B cell (primary cell): ENCODE measurements around the gene MAP4K1. TPM values are rescaled to one million over a fixed set of nuclear protein-coding genes. Genes with fewer than 3 reads are reported as not detected.

Experiments
- ATAC-seq: fragments of 200-7000 bp; cut with Tn5 transposase; one replicate; pipeline ENCODE4 v1.10.0; 2021; ENCODE audit warnings: low read depth, mild to moderate bottlenecking, moderate number of reproducible peaks, moderate library complexity
- CTCF ChIA-PET: fragments of 350-600 bp; sonication (Branson Sonifier 250); formaldehyde crosslinking; loops from one replicate; lab custom pipeline; 2021; ENCODE audit warnings: antibody characterized with exemption, inconsistent platforms; lab: Charles Lee
- POLR2A ChIA-PET: fragments of 350-600 bp; sonication (Branson Sonifier 250); formaldehyde crosslinking; loops from one replicate; lab custom pipeline; 2021; ENCODE audit warnings: antibody characterized with exemption; lab: Charles Lee
- DNase-seq: peaks from one replicate; pipeline ENCODE4 v3.0.0; 2013
- H2AFZ ChIP-seq: 2 replicates; pipeline ENCODE4 v1.6.1; 2012; ENCODE audit warnings: mild to moderate bottlenecking, low read depth, low read length; ENCODE audit not compliant: insufficient read depth, poor library complexity, severe bottlenecking
- H3K27ac ChIP-seq, 2 donors: 1 replicate in 1 of 2; 2 replicates in 1 of 2; pipeline ENCODE4 v1.5.1; 2012 to 2013; ENCODE audit warnings: low read length in 2 of 2, mild to moderate bottlenecking in 2 of 2, moderate library complexity in 1 of 2
- H3K27me3 ChIP-seq, 4 experiments: fragments of 200-600 bp in 1 of 4; sonication (generic) in 1 of 4; replicated peaks in 1 of 4; 1 replicate in 2 of 4; 2 replicates in 2 of 4; pipeline versions ENCODE4 v1.6.1 to v1.7.0; 2013 to 2016; ENCODE audit warnings: low read length in 3 of 4, mild to moderate bottlenecking in 2 of 4, mixed read lengths in 1 of 4, moderate library complexity in 1 of 4; ENCODE audit not compliant: insufficient read depth in 4 of 4, control insufficient read depth in 3 of 4; ENCODE audit errors: control extremely low read depth in 1 of 4
- H3K36me3 ChIP-seq, 2 experiments: replicated peaks in 1 of 2; 1 replicate in 1 of 2; 2 replicates in 1 of 2; pipeline versions ENCODE4 v1.6.1 to v1.7.1; 2013; ENCODE audit warnings: low read length in 1 of 2; ENCODE audit not compliant: insufficient read depth in 2 of 2, control insufficient read depth in 1 of 2; ENCODE audit errors: control extremely low read depth in 1 of 2, extremely low read depth in 1 of 2
- H3K4me1 ChIP-seq, 2 donors: fragments of 200-600 bp in 1 of 2; sonication (generic) in 1 of 2; 1 replicate in 1 of 2; 2 replicates in 1 of 2; pipeline versions ENCODE4 v1.5.1 to v1.6.1; 2013 to 2017; ENCODE audit warnings: low read length in 2 of 2; ENCODE audit not compliant: control insufficient read depth in 2 of 2, insufficient read depth in 2 of 2
- H3K4me2 ChIP-seq: replicated peaks from 2 replicates; pipeline ENCODE3; 2012; ENCODE audit warnings: mild to moderate bottlenecking, low read depth, low read length; ENCODE audit not compliant: poor library complexity, severe bottlenecking
- H3K4me3 ChIP-seq, 5 experiments: fragments of 200-600 bp in 1 of 5; sonication (generic) in 1 of 5; 1 replicate in 3 of 5; 2 replicates in 2 of 5; pipeline versions ENCODE4 v1.5.1 to v1.7.0; 2011 to 2016; ENCODE audit warnings: low read length in 4 of 5, mild to moderate bottlenecking in 4 of 5, low read depth in 2 of 5, control low read depth in 1 of 5, moderate library complexity in 1 of 5; ENCODE audit not compliant: insufficient read depth in 1 of 5; ENCODE audit errors: control extremely low read depth in 1 of 5, extremely low read depth in 1 of 5
- H3K79me2 ChIP-seq: fragments of 200-600 bp; sonication (generic); one replicate; pipeline ENCODE4 v1.6.0; 2016; ENCODE audit warnings: low read length; ENCODE audit not compliant: control insufficient read depth, insufficient read depth
- H3K9ac ChIP-seq: fragments of 200-600 bp; sonication (generic); 2 replicates; pipeline ENCODE4 v1.6.1; 2017; ENCODE audit warnings: mild to moderate bottlenecking, low read length, moderate library complexity
- H3K9me3 ChIP-seq, 3 donors: one replicate each; pipeline versions ENCODE4 v1.6.1 to v1.7.1; 2013; ENCODE audit warnings: low read length in 2 of 3; ENCODE audit not compliant: control insufficient read depth in 2 of 3, insufficient read depth in 1 of 3; ENCODE audit errors: control extremely low read depth in 1 of 3
- H4K20me1 ChIP-seq: 2 replicates; pipeline ENCODE4 v1.6.0; 2012; ENCODE audit warnings: mild to moderate bottlenecking, low read length; ENCODE audit not compliant: insufficient read depth, control insufficient read depth, poor library complexity, severe bottlenecking
- H3K27ac Mint-ChIP-seq: one replicate; pipeline ENCODE4 v1.8.0; 2021; ENCODE audit warnings: mixed read lengths
- H3K27me3 Mint-ChIP-seq: one replicate; pipeline ENCODE4 v1.8.0; 2021; ENCODE audit warnings: mixed read lengths
- H3K4me1 Mint-ChIP-seq: one replicate; pipeline ENCODE4 v1.8.0; 2021; ENCODE audit warnings: mixed read lengths
- H3K4me3 Mint-ChIP-seq: one replicate; pipeline ENCODE4 v1.8.0; 2021; ENCODE audit warnings: mixed read lengths
- H3K9me3 Mint-ChIP-seq: one replicate; pipeline ENCODE4 v1.8.0; 2022; ENCODE audit warnings: mixed read lengths; ENCODE audit not compliant: insufficient read depth
- EZH2 ChIP-seq: IDR thresholded peaks from 2 replicates; pipeline ENCODE4 v1.6.1; 2012; ENCODE audit warnings: borderline replicate concordance, low read depth, mild to moderate bottlenecking, moderate library complexity, low read length; ENCODE audit not compliant: insufficient read depth, poor library complexity, severe bottlenecking
- WGBS: methylation state at CpG from one replicate; pipeline ENCODE4 v1.1.5; 2013; ENCODE audit warnings: missing lambda C conversion rate; ENCODE audit not compliant: insufficient coverage; 5-methylcytosine and 5-hydroxymethylcytosine counted together
- intact Hi-C: fragments of 100-400 bp; cut with micrococcal nuclease; formaldehyde crosslinking; loops from one replicate; pipeline ENCODE4 v1.10.0; 2022
- polyA plus RNA-seq: library from polyadenylated mRNA; depleted of rRNA; stranded (reverse); fragments of >200 nt; gene quantifications from 2 replicates; pipeline ENCODE4 v1.2.3, GENCODE V29; 2012
- total RNA-seq, 2 donors: library from RNA; stranded (reverse); fragments of 120-200 nt in 1 of 2; gene quantifications; 1 replicate in 1 of 2; 2 replicates in 1 of 2; pipeline versions ENCODE4 v1.2.3 to v1.2.4, GENCODE V29; 2013 to 2022
- TF ChIP-seq, protein P1 (sequence below): fragments of 200-600 bp; IDR thresholded peaks from one replicate; pipeline ENCODE4 v1.8.0; 2022; ENCODE audit warnings: antibody characterized with exemption, mild to moderate bottlenecking

Gene MAP4K1
- total and polyA plus RNA-seq, 2 donors (not counting 1 experiment from before 2014, with no cell fraction given), result 291 to 415 TPM

DNA sequence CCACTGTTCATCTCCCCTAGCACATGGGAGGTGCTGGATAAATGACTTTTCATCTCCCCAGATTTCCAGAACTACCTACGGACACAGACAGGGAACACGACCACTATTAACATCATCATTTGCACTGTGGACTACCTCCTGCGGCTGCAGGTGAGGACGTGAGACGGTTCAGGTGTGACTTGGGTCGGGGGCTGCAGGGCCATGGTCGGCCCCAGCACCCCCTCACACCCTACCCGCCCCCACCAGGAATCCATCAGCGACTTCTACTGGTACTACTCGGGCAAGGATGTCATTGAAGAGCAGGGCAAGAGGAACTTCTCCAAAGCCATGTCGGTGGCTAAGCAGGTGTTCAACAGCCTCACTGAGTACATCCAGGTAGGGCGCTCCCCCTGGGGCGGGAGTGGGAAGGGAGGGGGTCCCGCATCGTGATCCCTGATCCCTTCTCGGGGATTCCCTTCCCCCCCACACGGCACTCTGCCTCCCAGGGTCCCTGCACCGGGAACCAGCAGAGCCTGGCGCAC is 74.4 kb downstream of the MAP4K1 start:
- 87% methylated on average over 14 of the region's 19 CpGs for WGBS

GRCh38 chr19:38542040-38542439 is 75.7 kb downstream of the MAP4K1 start:
- Histone ChIP-seq H4K20me1 (no peaks in the 10 kb centered on the region), H3K4me1 (peaks cover 6 to 18% of the 10 kb centered on the region in 2 donors), H3K4me2 (no peak overlapping the region), H3K4me3 (no peak overlapping the region), H3K79me2 (no peaks in the 10 kb centered on the region), H3K9me3 (peaks cover 0 to 4% (median 0%) of the 10 kb centered on the region in 3 donors), H3K36me3 (no peaks in the 10 kb centered on the region), H3K9ac (no peak overlapping the region), H3K27me3 (peaks cover 0 to 7% (median 0%) of the 10 kb centered on the region in 4 experiments), H3K27ac (no peak overlapping the region), H2AFZ (no peak overlapping the region)
- WGBS, result no CpG with 5 or more reads among the region's 4 CpGs
- no peak overlapping the region for H3K27ac Mint-ChIP-seq
- ChIA-PET POLR2A (no interaction called here), CTCF (no interaction called here)
- H3K4me1 Mint-ChIP-seq, result peaks cover 15% of the 10 kb centered on the region
- H3K4me3 Mint-ChIP-seq, result no peak overlapping the region
- ATAC-seq (no peak), DNase-seq (no peak)
- no peaks in the 10 kb centered on the region for H3K9me3 Mint-ChIP-seq
- intact Hi-C loops, result no loop called here
- TF ChIP-seq, protein P1, sequence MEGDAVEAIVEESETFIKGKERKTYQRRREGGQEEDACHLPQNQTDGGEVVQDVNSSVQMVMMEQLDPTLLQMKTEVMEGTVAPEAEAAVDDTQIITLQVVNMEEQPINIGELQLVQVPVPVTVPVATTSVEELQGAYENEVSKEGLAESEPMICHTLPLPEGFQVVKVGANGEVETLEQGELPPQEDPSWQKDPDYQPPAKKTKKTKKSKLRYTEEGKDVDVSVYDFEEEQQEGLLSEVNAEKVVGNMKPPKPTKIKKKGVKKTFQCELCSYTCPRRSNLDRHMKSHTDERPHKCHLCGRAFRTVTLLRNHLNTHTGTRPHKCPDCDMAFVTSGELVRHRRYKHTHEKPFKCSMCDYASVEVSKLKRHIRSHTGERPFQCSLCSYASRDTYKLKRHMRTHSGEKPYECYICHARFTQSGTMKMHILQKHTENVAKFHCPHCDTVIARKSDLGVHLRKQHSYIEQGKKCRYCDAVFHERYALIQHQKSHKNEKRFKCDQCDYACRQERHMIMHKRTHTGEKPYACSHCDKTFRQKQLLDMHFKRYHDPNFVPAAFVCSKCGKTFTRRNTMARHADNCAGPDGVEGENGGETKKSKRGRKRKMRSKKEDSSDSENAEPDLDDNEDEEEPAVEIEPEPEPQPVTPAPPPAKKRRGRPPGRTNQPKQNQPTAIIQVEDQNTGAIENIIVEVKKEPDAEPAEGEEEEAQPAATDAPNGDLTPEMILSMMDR, result no peak
- no peak for TF ChIP-seq EZH2
- H3K27me3 Mint-ChIP-seq, result no peaks in the 10 kb centered on the region

More for the DNA sequence above, 74.4 kb downstream of the MAP4K1 start:
- Histone ChIP-seq H3K27ac (no peak overlapping the region), H3K27me3 (peaks cover 0 to 4% (median 0%) of the 10 kb centered on the region in 4 experiments), H3K4me2 (no peak overlapping the region), H2AFZ (no peak overlapping the region), H3K79me2 (no peaks in the 10 kb centered on the region), H3K4me1 (peaks cover 14 to 29% of the 10 kb centered on the region in 2 donors), H3K9ac (no peak overlapping the region), H3K9me3 (no peaks in the 10 kb centered on the region), H3K36me3 (no peaks in the 10 kb centered on the region), H3K4me3 (no peak overlapping the region), H4K20me1 (no peaks in the 10 kb centered on the region)
- TF ChIP-seq, protein P1, result no peak
- no peak for TF ChIP-seq EZH2
- ATAC-seq, result no peak
- H3K4me3 Mint-ChIP-seq, result no peak overlapping the region
- no peaks in the 10 kb centered on the region for H3K9me3 Mint-ChIP-seq
- no peaks in the 10 kb centered on the region for H3K27me3 Mint-ChIP-seq
- H3K27ac Mint-ChIP-seq, result no peak overlapping the region
- H3K4me1 Mint-ChIP-seq, result peaks cover 25% of the 10 kb centered on the region
- DNase-seq, result no peak
- ChIA-PET CTCF (interaction anchor here (0.6 to 4.5 kb wide), 9 partner anchors 10 to 387 kb away, joined by 3 to 102 read pairs (median 6); partner anchors contain the start of genes ACTN4, EIF3K, MAP4K1 and MRPS12), POLR2A (interaction anchor here (0.9 kb wide), 1 partner anchor 494 kb away, joined by 4 read pairs; no protein-coding TSS in a partner anchor)
- intact Hi-C loops, result no loop called here
